Measurements from ENCODE around the gene GPC6.

Gene GPC6

DNA sequence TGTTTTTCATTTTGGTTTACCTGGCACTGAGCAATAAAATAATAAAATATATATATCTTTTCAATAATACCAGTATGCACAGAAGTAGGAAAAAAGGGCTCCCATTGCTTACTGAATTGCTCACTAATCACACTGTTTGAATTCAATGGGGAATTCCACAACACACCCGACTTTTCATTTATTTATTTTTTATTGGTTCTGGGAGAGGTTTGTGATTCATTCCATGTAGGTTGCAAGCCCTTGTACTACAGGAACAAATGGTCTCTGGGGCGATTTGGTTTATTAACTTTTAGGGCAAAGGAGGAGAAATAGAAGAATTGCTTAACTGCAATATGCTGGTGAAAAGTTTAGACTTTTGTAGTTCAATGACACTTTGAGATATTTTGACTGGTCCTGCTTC lies 1045.4 kb downstream of the GPC6 start:
- H3K4me3 ChIP-seq (ENCODE audit: low read depth, low read length) = no peak overlapping the region
- CTCF ChIA-PET = no interaction called here
- POLR2A ChIA-PET = no interaction called here
- TF ChIP-seq ZNF701 (tag by site-specific recombination; IDR thresholded peaks at IDR 0.05) = no peak
- no peak for TF ChIP-seq WT1 (tag by site-specific recombination; IDR thresholded peaks at IDR 0.05)
- TF ChIP-seq ZNF2 (tag by site-specific recombination; IDR thresholded peaks at IDR 0.05) = no peak
- TF ChIP-seq ZNF76 (tag by site-specific recombination; IDR thresholded peaks at IDR 0.05; ENCODE audit: borderline replicate concordance, low read depth) = no peak
- no peak for TF ChIP-seq SP7 (tag by site-specific recombination; IDR thresholded peaks at IDR 0.05)
- no peak for TF ChIP-seq ZNF560 (tag by site-specific recombination; IDR thresholded peaks at IDR 0.05; ENCODE audit: borderline replicate concordance)
- no peak for TF ChIP-seq ZNF48 (tag by site-specific recombination; IDR thresholded peaks at IDR 0.05)
- no peak for TF ChIP-seq ZNF501 (tag by site-specific recombination; IDR thresholded peaks at IDR 0.05)
- TF ChIP-seq ZNF155 (tag by site-specific recombination; IDR thresholded peaks at IDR 0.05) = no peak
- H3K27ac ChIP-seq (ENCODE audit: extremely low read depth, low read depth, low read length) = no peak overlapping the region
- H3K36me3 ChIP-seq (ENCODE audit: control insufficient read depth in 2 of 2, insufficient read depth in 1 of 2, low read length in 2 of 2) = no peaks in the 10 kb centered on the region
- no peaks in the 10 kb centered on the region for H3K4me1 ChIP-seq (ENCODE audit: control insufficient read depth, insufficient read depth, low read length)
- no peaks in the 10 kb centered on the region for H3K9me3 ChIP-seq (ENCODE audit: control insufficient read depth, insufficient read depth, low read depth, low read length)

DNA sequence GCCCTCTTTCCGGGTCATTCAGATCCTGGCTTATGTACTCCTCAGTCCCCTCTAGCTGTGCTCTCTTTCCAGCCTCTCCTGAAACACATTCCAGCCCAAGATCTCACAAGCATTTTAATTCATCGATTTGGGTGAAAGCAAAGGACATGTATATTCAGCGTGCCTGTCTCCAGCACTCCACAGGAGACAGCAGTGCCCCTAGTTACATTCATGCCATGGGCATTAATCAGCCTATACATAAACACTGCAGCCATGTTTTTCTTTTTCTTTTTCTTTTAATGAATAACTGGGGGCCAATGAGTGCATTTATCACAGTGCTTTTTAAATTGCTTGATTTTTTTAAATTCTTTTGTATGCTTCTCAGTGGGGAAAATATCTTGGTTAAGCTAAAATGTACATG lies 1053.7 kb downstream of the GPC6 start:
- Histone ChIP-seq H3K36me3 (ENCODE audit: control insufficient read depth in 2 of 2, insufficient read depth in 1 of 2, low read length in 2 of 2) (no peaks in the 10 kb centered on the region), H3K4me3 (ENCODE audit: low read depth, low read length) (no peak overlapping the region), H3K4me1 (ENCODE audit: control insufficient read depth, insufficient read depth, low read length) (no peaks in the 10 kb centered on the region), H3K27ac (ENCODE audit: extremely low read depth, low read depth, low read length) (no peak overlapping the region), H3K9me3 (ENCODE audit: control insufficient read depth, insufficient read depth, low read depth, low read length) (no peaks in the 10 kb centered on the region)
- TF ChIP-seq ZNF23 (tag by site-specific recombination; IDR thresholded peaks at IDR 0.05; ENCODE audit: borderline replicate concordance) = no peak
- no peak for TF ChIP-seq ZNF155 (tag by site-specific recombination; IDR thresholded peaks at IDR 0.05)
- no peak for TF ChIP-seq ZNF561 (tag by site-specific recombination; IDR thresholded peaks at IDR 0.05; ENCODE audit: borderline replicate concordance)
- no peak for TF ChIP-seq SP7 (tag by site-specific recombination; IDR thresholded peaks at IDR 0.05)
- no peak for TF ChIP-seq ZNF549 (tag by site-specific recombination; IDR thresholded peaks at IDR 0.05)
- no peak for TF ChIP-seq PRDM4 (tag by site-specific recombination; IDR thresholded peaks at IDR 0.05)
- TF ChIP-seq ZFHX2 (tag by site-specific recombination; conservative IDR thresholded peaks at IDR 0.05) = no peak
- TF ChIP-seq ZNF660 (tag by site-specific recombination; IDR thresholded peaks at IDR 0.05) = no peak
- no peak for TF ChIP-seq ZNF701 (tag by site-specific recombination; IDR thresholded peaks at IDR 0.05)
- no peak for TF ChIP-seq ZSCAN18 (tag by site-specific recombination; IDR thresholded peaks at IDR 0.05)
- no peak for TF ChIP-seq MEIS1 (CRISPR knock-in tag; IDR thresholded peaks at IDR 0.05; ENCODE audit: borderline replicate concordance)
- TF ChIP-seq ZBTB8A (tag by site-specific recombination; IDR thresholded peaks at IDR 0.05) = no peak
- TF ChIP-seq GLI2 (tag by site-specific recombination; IDR thresholded peaks at IDR 0.05; ENCODE audit: borderline replicate concordance, low read depth) = no peak
- TF ChIP-seq, protein P1, sequence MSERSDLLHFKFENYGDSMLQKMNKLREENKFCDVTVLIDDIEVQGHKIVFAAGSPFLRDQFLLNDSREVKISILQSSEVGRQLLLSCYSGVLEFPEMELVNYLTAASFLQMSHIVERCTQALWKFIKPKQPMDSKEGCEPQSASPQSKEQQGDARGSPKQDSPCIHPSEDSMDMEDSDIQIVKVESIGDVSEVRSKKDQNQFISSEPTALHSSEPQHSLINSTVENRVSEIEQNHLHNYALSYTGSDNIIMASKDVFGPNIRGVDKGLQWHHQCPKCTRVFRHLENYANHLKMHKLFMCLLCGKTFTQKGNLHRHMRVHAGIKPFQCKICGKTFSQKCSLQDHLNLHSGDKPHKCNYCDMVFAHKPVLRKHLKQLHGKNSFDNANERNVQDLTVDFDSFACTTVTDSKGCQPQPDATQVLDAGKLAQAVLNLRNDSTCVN (tag by site-specific recombination; optimal IDR thresholded peaks at IDR 0.05) = no peak
- ChIA-PET POLR2A (no interaction called here), CTCF (interaction anchor here (0.7 kb wide), 1 partner anchor 138 kb away, joined by 4 read pairs; no protein-coding TSS in a partner anchor)
